Caco-2 (cell line): ENCODE results near the gene ALK. TPM values are rescaled to one million over a fixed set of nuclear protein-coding genes. Genes with fewer than 3 reads are reported as not detected.

Experiments used
- BruUV-seq: library from RNA; stranded (reverse); fragments of 400-500 nt; replicated peaks from 2 replicates; lab custom pipeline; 2021; lab: Mats Ljungman, UMichigan
- CTCF ChIA-PET: fragments of 300-600 bp; sonication (Branson Sonifier 250); formaldehyde crosslinking; loops from one replicate; lab custom pipeline; 2022; ENCODE audit warnings: antibody characterized with exemption; lab: Charles Lee
- POLR2A ChIA-PET: fragments of 300-600 bp; sonication (Branson Sonifier 250); formaldehyde crosslinking; loops from one replicate; lab custom pipeline; 2022; ENCODE audit warnings: antibody characterized with exemption; lab: Charles Lee
- DNase-seq, 2 experiments: peaks; one replicate each; pipeline versions ENCODE4 v3.0.0 to v3.0.0-alpha.2; 2020 to 2022
- H3K27me3 ChIP-seq: replicated peaks from 2 replicates; pipeline ENCODE4 v1.6.0; 2011; ENCODE audit warnings: low read length; ENCODE audit not compliant: control insufficient read depth, insufficient read depth
- H3K36me3 ChIP-seq: 2 replicates; pipeline ENCODE4 v1.5.1; 2011; ENCODE audit warnings: low read length; ENCODE audit not compliant: control insufficient read depth, insufficient read depth
- H3K4me1 ChIP-seq: fragments of 250-450 bp; sonication (Bioruptor Pico); 2 replicates; pipeline ENCODE4 v1.5.1; 2020; ENCODE audit warnings: mild to moderate bottlenecking
- H3K4me3 ChIP-seq: 2 replicates; pipeline ENCODE4 v1.5.1; 2011; ENCODE audit warnings: low read depth, mild to moderate bottlenecking, control low read depth, low read length
- H3K9me3 ChIP-seq: fragments of 250-450 bp; sonication (Bioruptor Pico); 2 replicates; pipeline ENCODE4 v1.5.1; 2020; ENCODE audit warnings: mild to moderate bottlenecking, moderate library complexity
- H3K27ac Mint-ChIP-seq: one replicate; pipeline ENCODE4 v1.8.0; 2022; ENCODE audit warnings: mixed read lengths; ENCODE audit not compliant: unreplicated experiment
- H3K27me3 Mint-ChIP-seq: one replicate; pipeline ENCODE4 v1.8.0; 2022; ENCODE audit warnings: mixed read lengths; ENCODE audit not compliant: insufficient read depth, unreplicated experiment
- H3K36me3 Mint-ChIP-seq: one replicate; pipeline ENCODE4 v1.8.0; 2022; ENCODE audit warnings: mild to moderate bottlenecking, mixed read lengths; ENCODE audit not compliant: insufficient read depth, unreplicated experiment
- H3K4me1 Mint-ChIP-seq: one replicate; pipeline ENCODE4 v1.8.0; 2022; ENCODE audit warnings: low read depth, mixed read lengths; ENCODE audit not compliant: unreplicated experiment
- H3K4me3 Mint-ChIP-seq: one replicate; pipeline ENCODE4 v1.8.0; 2022; ENCODE audit warnings: mild to moderate bottlenecking, moderate library complexity, mixed read lengths; ENCODE audit not compliant: unreplicated experiment
- H3K9me3 Mint-ChIP-seq: one replicate; pipeline ENCODE4 v1.8.0; 2022; ENCODE audit warnings: mixed read lengths; ENCODE audit not compliant: unreplicated experiment
- intact Hi-C: fragments of 100-400 bp; cut with micrococcal nuclease; formaldehyde crosslinking; loops from one replicate; pipeline ENCODE4 v1.10.0; 2022; ENCODE audit not compliant: unreplicated experiment
- total RNA-seq: library from RNA; stranded (reverse); gene quantifications from 2 replicates; pipeline ENCODE4 v1.2.3, GENCODE V29; 2022
- TF ChIP-seq, protein P1 (sequence below), 2 experiments: fragments of 200-600 bp in 1 of 2; IDR thresholded peaks; 1 replicate in 1 of 2; 2 replicates in 1 of 2; pipeline versions ENCODE4 v1.5.1 to v1.8.0; 2011 to 2022; ENCODE audit warnings: antibody characterized with exemption in 1 of 2, control low read depth in 1 of 2, inconsistent platforms in 1 of 2, low read depth in 1 of 2, low read length in 1 of 2, mild to moderate bottlenecking in 1 of 2, moderate library complexity in 1 of 2; ENCODE audit not compliant: insufficient read depth in 1 of 2, severe bottlenecking in 1 of 2, unreplicated experiment in 1 of 2

The ALK gene
- total RNA-seq, 1 experiment from 2014 or later, result 0.11 TPM

GRCh38 chr2:29597035-29597434 is 324.4 kb downstream of the ALK start:
- H3K4me3 Mint-ChIP-seq, result no peak overlapping the region
- intact Hi-C loops, result no loop called here
- H3K27me3 Mint-ChIP-seq, result peaks cover 14% of the 10 kb centered on the region
- ChIA-PET CTCF (no interaction called here), POLR2A (no interaction called here)
- no TSS peak for BruUV-seq
- DNase-seq, result no peak
- Histone ChIP-seq H3K4me1 (no peaks in the 10 kb centered on the region), H3K4me3 (no peak overlapping the region), H3K36me3 (no peaks in the 10 kb centered on the region), H3K27me3 (no peaks in the 10 kb centered on the region; the same call in 1 of the 2 replicates), H3K9me3 (no peaks in the 10 kb centered on the region)
- no peak overlapping the region for H3K27ac Mint-ChIP-seq
- TF ChIP-seq, protein P1, sequence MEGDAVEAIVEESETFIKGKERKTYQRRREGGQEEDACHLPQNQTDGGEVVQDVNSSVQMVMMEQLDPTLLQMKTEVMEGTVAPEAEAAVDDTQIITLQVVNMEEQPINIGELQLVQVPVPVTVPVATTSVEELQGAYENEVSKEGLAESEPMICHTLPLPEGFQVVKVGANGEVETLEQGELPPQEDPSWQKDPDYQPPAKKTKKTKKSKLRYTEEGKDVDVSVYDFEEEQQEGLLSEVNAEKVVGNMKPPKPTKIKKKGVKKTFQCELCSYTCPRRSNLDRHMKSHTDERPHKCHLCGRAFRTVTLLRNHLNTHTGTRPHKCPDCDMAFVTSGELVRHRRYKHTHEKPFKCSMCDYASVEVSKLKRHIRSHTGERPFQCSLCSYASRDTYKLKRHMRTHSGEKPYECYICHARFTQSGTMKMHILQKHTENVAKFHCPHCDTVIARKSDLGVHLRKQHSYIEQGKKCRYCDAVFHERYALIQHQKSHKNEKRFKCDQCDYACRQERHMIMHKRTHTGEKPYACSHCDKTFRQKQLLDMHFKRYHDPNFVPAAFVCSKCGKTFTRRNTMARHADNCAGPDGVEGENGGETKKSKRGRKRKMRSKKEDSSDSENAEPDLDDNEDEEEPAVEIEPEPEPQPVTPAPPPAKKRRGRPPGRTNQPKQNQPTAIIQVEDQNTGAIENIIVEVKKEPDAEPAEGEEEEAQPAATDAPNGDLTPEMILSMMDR (IDR thresholded peaks at IDR 0.05; ENCODE audit: insufficient read depth in 1 of 2, low read depth in 1 of 2, low read length in 1 of 2, severe bottlenecking in 1 of 2, unreplicated experiment in 1 of 2), result no peak
- no peaks in the 10 kb centered on the region for H3K36me3 Mint-ChIP-seq
- H3K9me3 Mint-ChIP-seq, result no peaks in the 10 kb centered on the region
- H3K4me1 Mint-ChIP-seq, result no peaks in the 10 kb centered on the region

GRCh38 chr2:29596584-29596983 is 324.8 kb downstream of the ALK start:
- peaks cover 15% of the 10 kb centered on the region for H3K27me3 Mint-ChIP-seq
- Histone ChIP-seq H3K4me3 (no peak overlapping the region), H3K36me3 (no peaks in the 10 kb centered on the region), H3K27me3 (no peaks in the 10 kb centered on the region; the same call in 1 of the 2 replicates), H3K9me3 (no peaks in the 10 kb centered on the region), H3K4me1 (no peaks in the 10 kb centered on the region)
- no peaks in the 10 kb centered on the region for H3K9me3 Mint-ChIP-seq
- intact Hi-C loops, result no loop called here
- no peak overlapping the region for H3K4me3 Mint-ChIP-seq
- DNase-seq, result no peak
- H3K27ac Mint-ChIP-seq, result no peak overlapping the region
- TF ChIP-seq, protein P1 (IDR thresholded peaks at IDR 0.05; ENCODE audit: insufficient read depth in 1 of 2, low read depth in 1 of 2, low read length in 1 of 2, severe bottlenecking in 1 of 2, unreplicated experiment in 1 of 2), result no peak
- ChIA-PET POLR2A (no interaction called here), CTCF (no interaction called here)
- no TSS peak for BruUV-seq
- no peaks in the 10 kb centered on the region for H3K4me1 Mint-ChIP-seq
- no peaks in the 10 kb centered on the region for H3K36me3 Mint-ChIP-seq

DNA sequence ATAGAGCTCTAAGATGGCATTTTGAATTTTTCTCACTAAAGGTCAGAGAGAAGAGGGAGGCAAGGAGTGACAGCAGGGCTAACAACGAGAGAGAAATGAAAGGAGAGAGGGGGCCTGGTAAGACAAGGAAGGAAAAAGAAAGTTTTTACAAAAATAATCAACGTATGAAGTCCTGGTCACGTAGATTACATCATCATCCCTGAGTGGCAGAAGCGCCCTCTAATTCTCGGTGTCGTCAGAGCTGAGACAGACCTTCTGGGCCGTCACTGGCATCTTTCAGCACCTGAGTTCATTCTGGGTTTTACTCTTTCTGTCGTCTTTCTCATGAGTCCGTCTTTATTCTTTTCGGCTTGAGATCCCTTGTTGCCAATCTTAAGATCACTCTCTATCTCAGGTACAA is 329.8 kb downstream of the ALK start:
- DNase-seq, result no peak
- H3K9me3 Mint-ChIP-seq, result no peaks in the 10 kb centered on the region
- H3K4me3 ChIP-seq, result no peak overlapping the region
- H3K4me1 Mint-ChIP-seq, result no peaks in the 10 kb centered on the region
- no peaks in the 10 kb centered on the region; the same call in 1 of the 2 replicates for H3K27me3 ChIP-seq
- H3K4me1 ChIP-seq, result no peaks in the 10 kb centered on the region
- POLR2A ChIA-PET, result no interaction called here
- H3K9me3 ChIP-seq, result no peaks in the 10 kb centered on the region
- H3K36me3 ChIP-seq, result no peaks in the 10 kb centered on the region
- TF ChIP-seq, protein P1 (IDR thresholded peaks at IDR 0.05; ENCODE audit: insufficient read depth in 1 of 2, low read depth in 1 of 2, low read length in 1 of 2, severe bottlenecking in 1 of 2, unreplicated experiment in 1 of 2), result no peak
- CTCF ChIA-PET, result no interaction called here
- intact Hi-C loops, result no loop called here
- H3K36me3 Mint-ChIP-seq, result no peaks in the 10 kb centered on the region
- no peak overlapping the region for H3K27ac Mint-ChIP-seq
- BruUV-seq, result no TSS peak
- H3K4me3 Mint-ChIP-seq, result no peak overlapping the region
- peaks cover 18% of the 10 kb centered on the region for H3K27me3 Mint-ChIP-seq
